Liver (tissue), 9 donors: ENCODE measurements around the gene FAM53B. TPM values are rescaled to one million over a fixed set of nuclear protein-coding genes. Genes with fewer than 3 reads are reported as not detected.

ENCODE experiments used
- DNase-seq: peaks from one replicate; pipeline ENCODE4 v3.0.0-alpha.2; 2017; ENCODE audit warnings: low spot score
- H3K27ac ChIP-seq, 2 donors: one replicate each; pipeline ENCODE4 v1.7.0; 2013; ENCODE audit warnings: inconsistent platforms in 2 of 2, low read length in 2 of 2, control low read depth in 1 of 2, low read depth in 1 of 2, mild to moderate bottlenecking in 1 of 2
- H3K27me3 ChIP-seq, 4 donors: one replicate each; pipeline versions ENCODE4 v1.6.1 to v1.7.0; 2013; ENCODE audit warnings: low read length in 3 of 4, inconsistent platforms in 1 of 4, mild to moderate bottlenecking in 1 of 4, moderate library complexity in 1 of 4; ENCODE audit not compliant: control insufficient read depth in 4 of 4, insufficient read depth in 4 of 4
- H3K36me3 ChIP-seq, 4 donors: one replicate each; pipeline versions ENCODE4 v1.6.1 to v1.7.0; 2013; ENCODE audit warnings: low read length in 3 of 4, mild to moderate bottlenecking in 3 of 4, low read depth in 1 of 4, moderate library complexity in 1 of 4; ENCODE audit not compliant: control insufficient read depth in 4 of 4, insufficient read depth in 3 of 4
- H3K4me1 ChIP-seq, 4 donors: one replicate each; pipeline versions ENCODE4 v1.6.1 to v1.7.0; 2013; ENCODE audit warnings: low read length in 3 of 4, mild to moderate bottlenecking in 3 of 4, moderate library complexity in 1 of 4; ENCODE audit not compliant: control insufficient read depth in 4 of 4, insufficient read depth in 4 of 4
- H3K4me3 ChIP-seq, 3 donors: one replicate each; pipeline versions ENCODE4 v1.6.1 to v1.7.0; 2013; ENCODE audit warnings: low read length in 3 of 3, control low read depth in 1 of 3, low read depth in 1 of 3, mild to moderate bottlenecking in 1 of 3
- H3K9ac ChIP-seq, 2 donors: one replicate each; pipeline ENCODE4 v1.7.0; 2013; ENCODE audit warnings: low read length in 2 of 2, mild to moderate bottlenecking in 2 of 2, moderate library complexity in 2 of 2, control low read depth in 1 of 2, low read depth in 1 of 2
- H3K9me3 ChIP-seq, 4 donors: one replicate each; pipeline versions ENCODE4 v1.6.1 to v1.7.0; 2013; ENCODE audit warnings: low read length in 3 of 4; ENCODE audit not compliant: control insufficient read depth in 4 of 4
- GABPA ChIP-seq, 2 donors: IDR thresholded peaks in 1 of 2; conservative IDR thresholded peaks in 1 of 2; 2 replicates each; pipeline ENCODE4 v1.6.1; 2016; ENCODE audit warnings: antibody characterized with exemption in 2 of 2, mild to moderate bottlenecking in 1 of 2, moderate library complexity in 1 of 2
- HNF4A ChIP-seq, 2 donors: conservative IDR thresholded peaks; 2 replicates each; pipeline ENCODE4 v1.6.1; 2016; ENCODE audit warnings: antibody characterized with exemption in 2 of 2, mild to moderate bottlenecking in 2 of 2
- JUND ChIP-seq, 2 donors: IDR thresholded peaks; 2 replicates each; pipeline ENCODE4 v1.6.1; 2016; ENCODE audit warnings: antibody characterized with exemption in 2 of 2
- RAD21 ChIP-seq, 2 donors: IDR thresholded peaks; 2 replicates each; pipeline ENCODE4 v1.6.1; 2016; ENCODE audit warnings: antibody characterized with exemption in 2 of 2, mild to moderate bottlenecking in 2 of 2
- REST ChIP-seq: IDR thresholded peaks from 2 replicates; pipeline ENCODE4 v1.6.1; 2016; ENCODE audit warnings: antibody characterized with exemption, mild to moderate bottlenecking
- SP1 ChIP-seq: IDR thresholded peaks from 2 replicates; pipeline ENCODE4 v1.6.1; 2018; ENCODE audit warnings: antibody characterized with exemption, mild to moderate bottlenecking
- YY1 ChIP-seq: IDR thresholded peaks from 2 replicates; pipeline ENCODE4 v1.6.1; 2016; ENCODE audit warnings: antibody characterized with exemption, mild to moderate bottlenecking
- ZBTB33 ChIP-seq: IDR thresholded peaks from 2 replicates; pipeline ENCODE4 v1.6.1; 2016; ENCODE audit warnings: antibody characterized with exemption
- WGBS: extraction: QIAGEN DNeasy Blood & Tissue Kit; methylation state at CpG from one replicate; pipeline ENCODE4 v1.1.7; 2013; 5-methylcytosine and 5-hydroxymethylcytosine counted together
- polyA plus RNA-seq, 2 donors: library from polyadenylated mRNA; stranded (reverse) in 1 of 2; unstranded in 1 of 2; fragments of 200-250 nt in 1 of 2; fragments of >200 nt in 1 of 2; fragmentation: Nextera tagmentation in 1 of 2; extraction: Ambion mirVana in 1 of 2; gene quantifications; one replicate each; pipeline versions ENCODE4 v1.2.1 to v1.2.3, GENCODE V29; 2013 to 2015
- total RNA-seq, 2 donors: library from RNA; depleted of rRNA; stranded (reverse); fragments of >200 nt; gene quantifications; one replicate each; pipeline ENCODE4 v1.2.3, GENCODE V29; 2014
- TF ChIP-seq, protein P1 (sequence below): IDR thresholded peaks from 2 replicates; pipeline ENCODE4 v1.6.1; 2016; ENCODE audit warnings: antibody characterized with exemption
- donor health status: healthy.
- donor health status: healthy.
- donor health status: healthy.
- donor health status: healthy.
- donor health status: healthy.

FAM53B gene
- total and polyA plus RNA-seq, 4 donors: 1.1 to 24.0 (median 6.3) TPM

DNA sequence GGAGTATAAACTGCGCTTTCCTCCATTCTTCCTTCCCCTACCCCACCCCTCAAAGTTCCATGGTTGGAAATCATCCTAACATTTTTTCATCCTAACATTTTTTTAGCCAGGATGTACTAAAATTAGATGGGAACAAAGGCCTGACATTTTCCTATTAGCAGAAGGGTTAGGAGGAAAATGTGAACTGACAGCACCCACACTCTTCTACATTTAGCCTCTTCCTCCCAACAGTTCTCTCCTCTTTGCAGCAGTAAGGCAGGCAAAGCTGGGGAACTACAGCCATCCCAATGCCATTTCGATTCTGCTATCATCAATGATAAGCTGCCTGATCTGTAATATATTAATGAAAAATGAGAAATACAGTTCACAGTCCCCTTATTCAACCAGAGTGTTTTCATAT, 11.4 kb upstream of the FAM53B start:
- DNase-seq: no peak
- H3K9ac ChIP-seq: no peak overlapping the region
- H3K9me3 ChIP-seq: no peaks in the 10 kb centered on the region
- peaks cover 0 to 24% (median 11%) of the 10 kb centered on the region in 4 donors for H3K36me3 ChIP-seq
- 87% methylated on average over 2 of the region's 2 CpGs for WGBS
- no peaks in the 10 kb centered on the region for H3K4me1 ChIP-seq
- no peak overlapping the region for H3K4me3 ChIP-seq
- TF ChIP-seq SP1 (no peak), YY1 (no peak), ZBTB33 (no peak)
- no peaks in the 10 kb centered on the region for H3K27me3 ChIP-seq
- H3K27ac ChIP-seq: no peak overlapping the region

DNA sequence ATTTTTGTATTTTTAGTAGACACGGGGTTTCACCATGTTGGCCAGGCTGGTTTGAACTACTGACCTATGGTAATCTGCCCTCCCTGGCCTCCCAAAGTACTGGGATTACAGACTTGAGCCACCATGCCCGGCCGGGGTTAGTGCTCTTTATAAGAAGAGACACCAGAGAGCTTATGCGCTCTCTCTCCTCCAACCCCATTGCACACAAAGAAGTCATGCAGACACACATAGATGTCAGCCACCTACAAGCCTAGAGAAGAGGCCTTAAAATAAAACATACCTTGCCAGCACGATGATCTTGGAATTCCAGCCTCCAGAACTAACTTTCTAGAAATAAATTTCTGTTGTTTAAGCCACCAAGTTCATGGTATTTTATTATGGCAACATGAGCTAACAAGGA, 10.0 kb upstream of the FAM53B start:
- Histone ChIP-seq H3K4me1 (no peaks in the 10 kb centered on the region), H3K27ac (no peak overlapping the region), H3K27me3 (no peaks in the 10 kb centered on the region), H3K4me3 (no peak overlapping the region), H3K9ac (no peak overlapping the region), H3K36me3 (peaks cover 1 to 19% (median 6%) of the 10 kb centered on the region in 4 donors), H3K9me3 (no peaks in the 10 kb centered on the region)
- no peak for DNase-seq
- TF ChIP-seq HNF4A (conservative IDR thresholded peaks at IDR 0.05): no peak
- WGBS: 97% methylated on average over 5 of the region's 5 CpGs

DNA sequence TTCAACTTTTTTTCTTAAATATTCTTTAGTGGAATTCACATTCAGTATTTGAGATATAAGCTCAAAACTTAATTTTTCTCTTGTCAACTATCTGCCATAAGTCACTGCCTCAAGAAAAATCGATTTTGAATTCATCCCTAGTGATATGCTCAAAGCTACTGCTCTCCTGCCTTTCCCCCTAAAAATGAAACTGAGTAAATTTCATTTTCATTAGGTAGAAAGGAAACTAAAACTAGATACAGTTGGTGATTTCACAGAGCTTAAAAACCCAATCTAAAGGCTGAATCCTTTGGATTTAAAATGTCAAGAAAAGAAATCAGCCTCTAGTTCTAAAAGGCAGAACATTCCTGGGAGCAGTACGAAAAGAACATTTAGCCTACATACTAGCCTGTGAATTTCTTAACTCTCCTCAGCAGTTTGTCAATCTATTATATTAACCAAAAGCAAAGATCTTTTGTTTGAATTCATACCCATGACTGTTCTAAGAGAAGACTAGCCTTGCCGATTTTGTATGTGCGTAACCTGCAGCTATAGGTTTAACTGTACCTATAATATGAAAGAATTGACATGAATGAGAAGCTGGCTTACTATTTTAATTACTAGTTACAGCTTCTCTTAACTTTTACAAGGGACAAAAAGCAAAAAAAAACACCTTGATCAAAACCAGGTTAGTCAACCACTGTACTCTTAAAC, 4.9 kb upstream of the FAM53B start:
- TF ChIP-seq SP1: no peak
- TF ChIP-seq YY1: no peak
- H3K9ac ChIP-seq: no peak overlapping the region
- WGBS: 79% methylated on average over 4 of the region's 4 CpGs
- H3K9me3 ChIP-seq: no peaks in the 10 kb centered on the region
- DNase-seq: no peak
- H3K36me3 ChIP-seq: peaks cover 0 to 7% (median under 1%) of the 10 kb centered on the region in 4 donors
- no peak overlapping the region for H3K4me3 ChIP-seq
- H3K4me1 ChIP-seq: peaks cover 0 to 11% (median 9%) of the 10 kb centered on the region in 4 donors
- no peaks in the 10 kb centered on the region for H3K27me3 ChIP-seq
- H3K27ac ChIP-seq: no peak overlapping the region

DNA sequence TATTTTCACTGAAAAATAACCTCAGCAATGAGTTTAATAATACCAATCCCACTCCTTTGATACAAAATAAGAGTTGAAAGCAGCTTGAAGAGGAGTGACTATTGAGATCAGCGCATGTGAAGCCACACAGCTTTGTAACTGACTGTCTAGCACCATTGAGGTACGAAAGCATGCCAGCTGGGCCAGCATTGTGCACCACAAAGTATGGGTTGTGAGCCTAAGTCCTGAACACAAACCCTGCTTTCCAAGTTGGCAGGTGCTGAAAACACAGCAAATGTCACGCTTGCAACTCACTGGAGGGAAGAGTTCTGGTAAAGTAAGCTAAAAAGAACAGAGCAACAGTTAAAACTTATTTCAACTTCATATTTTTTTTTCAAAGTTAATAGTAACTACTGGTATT, 4.0 kb upstream of the FAM53B start:
- Histone ChIP-seq H3K36me3 (peaks cover 0 to 3% (median under 1%) of the 10 kb centered on the region in 4 donors), H3K4me3 (no peak overlapping the region), H3K4me1 (peaks cover 0 to 11% (median 9%) of the 10 kb centered on the region in 4 donors), H3K9me3 (no peaks in the 10 kb centered on the region), H3K27me3 (no peaks in the 10 kb centered on the region), H3K9ac (no peak overlapping the region), H3K27ac (no peak overlapping the region)
- TF ChIP-seq YY1 (no peak), REST (peak; percentile 92), GABPA (IDR thresholded peaks at IDR 0.05 in 1 of 2, conservative IDR thresholded peaks at IDR 0.05 in 1 of 2) (no peak), JUND (IDR thresholded peaks at IDR 0.05) (no peak), RAD21 (IDR thresholded peaks at IDR 0.05) (no peak)
- TF ChIP-seq, protein P1, sequence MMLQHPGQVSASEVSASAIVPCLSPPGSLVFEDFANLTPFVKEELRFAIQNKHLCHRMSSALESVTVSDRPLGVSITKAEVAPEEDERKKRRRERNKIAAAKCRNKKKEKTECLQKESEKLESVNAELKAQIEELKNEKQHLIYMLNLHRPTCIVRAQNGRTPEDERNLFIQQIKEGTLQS: no peak
- no peak for DNase-seq
- 97% methylated on average over 3 of the region's 3 CpGs for WGBS
